HG03378 (cell line): Measurements from ENCODE around the gene PDE7B.
A peak's percentile ranks its signal among the peaks of the same experiment; 100 is the strongest.

Experiments used
- ATAC-seq: cut with Tn5 transposase; IDR thresholded peaks from one replicate; pipeline ENCODE4 v1.9.1; 2021; ENCODE audit warnings: mild to moderate bottlenecking, moderate library complexity; ENCODE audit not compliant: unreplicated experiment

Gene PDE7B

GRCh38 chr6:135851442-135852271 lies at the start of gene PDE7B:
Gene PDE7B (plus strand): TSS chr6:135851701.
- ATAC-seq, result peak; percentile 90

- no peak for ATAC-seq
Observed at GRCh38 chr6:135801755-135802465, 49.6 kb upstream of the PDE7B start.

GRCh38 chr6:135810486-135810885 lies 41.0 kb upstream of the PDE7B start:
- no peak for ATAC-seq

DNA sequence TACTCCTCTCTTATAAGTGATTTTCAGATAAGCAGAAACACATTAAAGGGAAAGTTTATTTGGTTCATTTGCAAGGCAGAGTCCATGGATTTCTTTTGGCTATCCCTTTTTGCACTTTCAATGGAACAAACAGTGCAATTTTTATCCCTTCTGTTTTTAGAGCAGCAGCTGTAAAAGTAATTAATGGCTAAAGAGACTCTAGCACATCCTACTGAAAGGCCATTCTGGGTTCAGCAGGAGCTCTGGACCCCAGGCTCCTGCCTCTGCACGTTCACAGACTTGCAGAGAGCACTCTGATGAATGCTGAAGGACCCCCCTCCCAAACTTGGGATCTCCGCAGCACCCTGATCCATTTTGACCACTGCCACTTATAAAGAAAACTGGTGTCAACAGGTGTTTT lies 40.3 kb upstream of the PDE7B start:
- no peak for ATAC-seq

DNA sequence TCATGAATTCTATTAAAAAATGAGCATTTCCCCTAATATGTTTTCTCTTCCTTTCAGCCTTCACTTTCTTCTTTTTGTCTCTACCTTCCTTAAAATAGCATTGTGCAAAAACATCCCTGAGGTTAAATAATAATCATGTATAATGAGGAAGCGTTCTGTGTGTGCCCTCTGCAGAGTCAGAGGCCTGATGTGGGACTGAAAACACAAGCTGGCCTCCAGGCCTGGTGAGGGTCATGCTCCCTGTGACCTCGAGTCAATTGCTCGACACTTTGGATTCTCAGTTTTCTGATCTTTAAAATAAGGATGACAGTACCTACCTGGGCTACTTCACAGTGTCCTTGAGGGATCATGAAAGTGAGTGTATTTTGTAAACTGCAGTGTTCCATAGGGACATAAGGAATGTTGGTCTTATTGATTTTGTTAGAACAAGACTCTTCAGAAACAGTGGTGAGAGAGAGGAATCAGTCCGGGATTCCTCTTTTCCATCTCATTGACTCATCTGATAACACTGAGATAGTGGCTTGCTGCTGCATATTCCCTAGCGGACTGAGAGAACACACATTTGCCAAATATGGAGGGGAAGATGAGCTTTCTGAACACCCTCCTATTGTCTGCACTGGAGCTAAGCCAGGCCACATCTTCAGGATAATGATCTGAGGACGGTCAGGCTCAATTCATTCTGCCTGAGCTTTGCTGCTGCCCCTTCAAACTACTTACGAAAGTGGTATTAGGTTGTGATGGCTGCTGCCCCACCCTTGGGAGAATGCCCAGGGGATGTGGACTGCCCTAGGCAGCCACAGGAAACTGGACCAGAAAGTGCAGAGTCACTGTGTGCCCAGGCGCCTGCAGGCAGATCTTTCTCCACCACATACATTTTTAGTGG lies 39.6 kb upstream of the PDE7B start:
- no peak for ATAC-seq

GRCh38 chr6:135813401-135813800 lies 38.1 kb upstream of the PDE7B start:
- no peak for ATAC-seq

DNA sequence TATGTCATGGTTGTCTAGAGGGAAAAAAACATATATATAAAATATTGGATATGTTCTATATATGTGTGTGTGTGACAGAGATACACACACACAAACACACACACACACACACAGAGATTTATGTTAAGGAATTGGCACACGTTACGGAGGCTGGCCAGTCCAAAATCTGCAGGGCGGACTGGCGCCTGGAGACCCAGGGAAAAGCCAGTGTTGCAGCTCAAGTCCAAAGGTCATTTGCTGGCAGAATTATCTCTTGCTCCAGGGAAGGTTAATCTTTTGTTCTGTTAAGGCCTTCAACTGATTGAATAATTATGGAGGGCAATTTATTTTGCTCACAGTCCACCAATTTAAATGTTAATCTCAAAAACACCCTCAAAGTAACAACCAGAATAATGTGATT lies 37.5 kb upstream of the PDE7B start:
- no peak for ATAC-seq

DNA sequence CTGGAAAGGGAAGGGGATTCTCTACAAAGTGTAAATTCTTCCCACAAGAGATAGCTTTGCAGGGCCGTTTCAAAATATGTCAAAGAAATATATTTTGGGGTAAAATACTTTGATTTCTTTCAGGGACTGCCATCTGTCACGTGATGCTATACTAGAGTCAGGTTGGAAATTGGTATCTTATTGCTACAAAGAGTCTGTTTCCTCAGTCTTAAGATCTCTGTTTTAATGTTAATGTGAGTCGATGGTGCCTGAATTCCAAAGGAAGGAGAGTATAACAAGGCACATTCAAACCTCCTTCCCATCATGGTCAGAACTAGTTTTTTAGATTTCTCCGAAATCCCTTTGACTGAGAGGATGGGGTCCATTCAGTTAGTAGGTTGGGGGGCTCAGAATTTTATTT lies 36.3 kb upstream of the PDE7B start:
- ATAC-seq, result no peak

- no peak for ATAC-seq
Observed at GRCh38 chr6:135817035-135817434, 34.5 kb upstream of the PDE7B start.

GRCh38 chr6:135819665-135820064 lies 31.8 kb upstream of the PDE7B start:
- no peak for ATAC-seq

- ATAC-seq, result no peak
Observed at GRCh38 chr6:135820340-135820739, 31.2 kb upstream of the PDE7B start.

- no peak for ATAC-seq
Observed at GRCh38 chr6:135823851-135824250, 27.6 kb upstream of the PDE7B start.

GRCh38 chr6:135826236-135826804 lies 25.2 kb upstream of the PDE7B start:
- ATAC-seq, result no peak

DNA sequence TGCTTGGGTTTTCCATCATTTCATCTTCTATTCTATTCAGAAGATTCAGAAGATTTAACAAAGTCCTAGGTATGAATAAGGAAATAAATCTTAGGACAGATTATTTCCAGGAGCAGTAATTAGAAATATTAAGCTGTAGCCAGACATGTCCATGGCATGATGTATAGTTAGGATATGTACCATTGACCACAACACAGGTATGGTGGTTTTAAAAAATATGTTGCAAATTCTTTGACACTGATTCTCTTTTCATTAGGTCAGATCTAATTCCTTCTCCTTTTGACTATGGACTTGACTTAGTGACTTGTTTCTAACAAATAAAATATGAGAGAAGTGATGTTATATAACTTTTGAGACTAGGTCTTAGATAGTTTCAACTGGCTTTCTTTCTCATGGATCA lies 23.5 kb upstream of the PDE7B start:
- ATAC-seq, result no peak

- no peak for ATAC-seq
Observed at GRCh38 chr6:135830452-135830881, 21.0 kb upstream of the PDE7B start.

DNA sequence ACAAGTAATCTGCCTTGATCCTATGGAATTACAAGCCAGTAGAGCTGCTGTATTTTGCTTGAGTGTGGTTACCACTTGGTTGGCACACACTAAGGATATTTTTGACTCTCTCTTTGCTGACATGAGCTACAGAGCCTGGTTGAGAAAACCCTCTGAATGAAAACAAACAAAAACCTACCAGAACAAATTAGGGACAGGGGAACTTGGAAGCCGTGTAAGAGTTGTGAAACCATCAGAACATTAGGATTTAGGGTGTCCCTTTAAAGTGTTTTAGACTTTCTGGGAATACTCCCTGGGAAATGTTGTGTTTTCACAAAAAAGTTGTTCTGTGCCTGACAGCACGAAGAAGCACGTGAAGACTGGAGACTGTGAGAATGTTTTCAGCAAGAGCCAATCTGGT lies 20.5 kb upstream of the PDE7B start:
- ATAC-seq, result no peak

GRCh38 chr6:135832166-135832565 lies 19.3 kb upstream of the PDE7B start:
- ATAC-seq, result no peak

DNA sequence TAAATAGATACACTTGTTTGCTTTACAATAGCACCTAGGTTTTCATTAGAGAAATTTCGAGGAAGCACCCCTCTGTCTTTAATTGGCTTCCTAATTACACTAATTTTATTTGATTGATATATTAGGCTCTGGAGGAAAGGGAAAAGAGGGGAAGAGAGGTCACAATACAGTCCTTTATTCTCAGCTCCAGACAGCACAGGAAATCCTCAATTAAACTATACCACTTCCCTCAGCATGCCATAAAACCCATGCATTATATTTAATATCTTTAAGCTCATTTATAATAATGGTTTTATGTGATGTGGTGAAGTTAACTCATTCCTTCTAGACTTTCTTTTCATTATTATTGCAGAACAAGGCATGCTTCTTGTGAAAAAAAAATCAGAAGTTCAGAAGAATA lies 17.7 kb upstream of the PDE7B start:
- no peak for ATAC-seq

DNA sequence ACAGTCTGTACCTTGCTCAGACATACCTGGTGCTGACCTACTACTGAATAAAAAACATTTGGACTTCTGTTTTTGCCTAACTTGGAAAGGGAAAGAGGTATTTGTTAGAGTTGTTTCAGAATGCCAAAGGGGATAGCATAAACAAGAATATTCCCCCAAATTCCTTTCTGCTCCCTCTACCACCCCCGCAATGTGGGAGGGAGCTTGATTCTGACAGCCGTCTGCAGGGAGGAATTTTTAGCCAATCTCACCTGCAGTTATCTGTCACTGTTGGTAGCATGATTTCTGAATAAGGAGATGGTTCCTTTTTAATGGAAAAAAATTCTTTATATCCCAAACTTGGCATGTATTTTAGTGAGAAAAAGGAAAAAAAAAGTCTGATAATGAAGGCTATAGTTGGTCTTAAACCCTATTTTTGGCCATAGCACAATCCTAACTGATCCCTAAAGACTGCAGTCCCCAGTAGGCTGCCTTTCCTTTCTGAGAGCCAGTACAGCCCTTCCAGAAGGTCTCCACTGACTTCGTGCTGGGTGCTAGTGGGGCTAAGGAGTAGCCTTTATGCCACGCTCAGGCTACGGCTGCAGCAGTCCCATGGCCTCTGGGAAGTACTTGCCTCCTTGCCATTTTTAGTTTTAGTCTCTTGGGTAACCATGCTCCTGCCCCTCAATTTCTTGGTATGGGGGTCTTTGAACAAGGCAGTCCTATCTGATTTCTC lies 13.6 kb upstream of the PDE7B start:
- no peak for ATAC-seq

- no peak for ATAC-seq
Observed at GRCh38 chr6:135839121-135839520, 12.4 kb upstream of the PDE7B start.
